Sciatic nerve (tissue), 2 donors: ENCODE results near the gene TMEM220. TPM values are rescaled to one million over a fixed set of nuclear protein-coding genes. Genes with fewer than 3 reads are reported as not detected.

Experiments used
- ATAC-seq: fragments of 200-7000 bp; cut with Tn5 transposase; one replicate; pipeline ENCODE4 v1.9.1; 2020; ENCODE audit warnings: mild to moderate bottlenecking, moderate library complexity
- DNase-seq: peaks from one replicate; pipeline ENCODE4 v3.0.0-alpha.2; 2020; ENCODE audit warnings: low spot score
- intact Hi-C: fragments of 100-400 bp; cut with DNase I; formaldehyde crosslinking; loops from one replicate; pipeline ENCODE4 v1.14.2; 2022
- total RNA-seq: library from RNA; stranded (reverse); fragmentation: NEBNext Ultra II Directional; extraction: Animal tissue kit (Norgen Biotek cat#: 25700); gene quantifications from one replicate; pipeline ENCODE4 v1.2.1, GENCODE V29; 2021
- donor health status: DM: no; HTN: no; CAD: no.
- donor health status: DM: no; HTN: no; CAD: no.

The TMEM220 gene
- total RNA-seq, 1 donor from 2014 or later: 10.3 TPM

DNA sequence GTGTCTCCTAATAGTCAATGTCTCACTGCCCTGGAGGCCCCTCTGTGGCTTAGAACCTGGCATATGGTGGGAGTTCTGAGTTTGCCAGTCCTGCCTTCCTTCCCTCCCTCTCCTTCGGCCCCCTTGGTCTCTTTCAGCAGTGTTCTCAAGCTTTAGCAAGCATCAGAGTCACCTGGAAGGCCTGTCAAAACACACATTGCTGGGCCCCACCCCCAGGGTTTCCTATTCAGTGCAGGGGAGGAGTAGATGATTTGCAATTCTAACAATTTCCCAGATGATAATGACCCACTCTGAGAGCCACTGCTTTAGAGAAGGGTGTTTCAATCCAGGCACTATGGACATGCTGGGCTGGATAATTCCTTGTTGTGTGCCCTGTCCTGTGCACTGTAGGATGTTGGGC is 26.4 kb upstream of the TMEM220 start:
- intact Hi-C loops: no loop called here
- no peak for ATAC-seq
- no peak for DNase-seq

DNA sequence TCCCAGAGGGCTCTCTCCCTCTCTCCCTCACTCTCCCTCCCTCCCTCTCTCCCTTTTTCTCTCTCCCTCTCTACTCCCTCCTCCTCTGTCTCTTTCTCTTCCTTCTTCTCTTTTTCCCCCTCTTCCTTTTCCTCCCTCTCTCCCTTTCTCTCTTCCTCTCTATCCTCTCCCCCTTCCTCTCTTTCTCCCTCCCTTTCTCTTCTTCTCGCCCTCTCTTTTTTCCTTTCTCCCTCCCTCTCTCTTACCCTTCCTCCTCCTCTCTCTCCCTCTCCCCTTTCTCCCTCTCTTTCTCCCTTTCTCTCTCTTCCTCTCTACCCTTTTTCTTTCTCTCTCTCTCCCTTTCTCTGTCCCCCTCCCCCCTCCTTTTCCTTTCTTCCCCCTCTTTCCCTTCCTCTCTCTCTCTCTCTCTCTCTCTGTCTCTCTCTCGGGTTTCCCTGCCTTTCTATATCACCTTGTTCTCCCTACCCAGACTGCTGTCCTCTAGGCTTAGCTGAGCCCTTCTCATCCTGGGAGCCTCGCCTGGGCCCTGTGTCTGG is 25.8 kb upstream of the TMEM220 start:
- intact Hi-C loops: no loop called here
- DNase-seq (no peak), ATAC-seq (no peak)

GRCh38 chr17:10754861-10755591 is 25.2 kb upstream of the TMEM220 start:
- ATAC-seq (no peak), DNase-seq (no peak)
- intact Hi-C loops: no loop called here

GRCh38 chr17:10754109-10754508 is 24.3 kb upstream of the TMEM220 start:
- intact Hi-C loops: no loop called here
- ATAC-seq (no peak), DNase-seq (no peak)

DNA sequence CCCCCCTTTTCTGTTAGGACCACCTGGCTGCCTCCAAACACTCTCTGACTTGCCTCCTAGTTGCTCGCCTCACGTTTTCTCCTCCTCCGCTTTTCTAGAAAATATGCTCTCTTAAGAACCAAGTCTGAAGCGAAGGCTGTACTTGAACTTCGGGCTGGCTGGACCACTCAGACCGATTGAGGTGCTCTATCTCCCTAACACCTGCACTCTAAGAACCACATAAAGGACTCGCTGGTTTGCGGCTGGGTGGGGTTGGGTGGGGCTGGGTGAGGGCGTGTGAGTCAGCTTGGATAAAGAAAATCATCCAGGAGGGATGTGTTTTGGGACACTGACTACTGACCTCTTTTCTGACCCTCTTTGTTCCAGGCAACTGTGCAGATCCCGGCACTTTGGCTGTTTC is 22.9 kb upstream of the TMEM220 start:
- intact Hi-C loops: no loop called here
- ATAC-seq: no peak
- no peak for DNase-seq

DNA sequence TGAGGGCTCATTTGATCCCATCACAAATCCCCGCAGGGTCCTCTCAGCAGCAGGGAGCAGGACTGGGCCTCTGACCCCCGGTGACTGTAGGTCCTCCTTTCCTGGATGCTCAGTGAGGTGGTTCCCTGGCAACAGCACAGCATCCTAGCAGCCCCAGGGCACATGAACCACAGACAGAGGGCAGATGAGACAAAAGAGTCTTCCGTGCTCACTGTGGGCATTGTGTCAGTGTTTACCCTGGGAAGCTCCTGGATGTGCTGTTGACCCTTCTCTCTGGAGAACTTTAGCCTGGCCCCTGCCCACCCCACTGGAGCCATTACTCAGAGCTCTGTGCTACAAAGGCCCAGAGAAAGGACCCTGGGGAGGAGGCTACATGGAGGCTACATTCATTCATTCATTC is 21.7 kb upstream of the TMEM220 start:
- ATAC-seq: no peak
- intact Hi-C loops: no loop called here
- no peak for DNase-seq

DNA sequence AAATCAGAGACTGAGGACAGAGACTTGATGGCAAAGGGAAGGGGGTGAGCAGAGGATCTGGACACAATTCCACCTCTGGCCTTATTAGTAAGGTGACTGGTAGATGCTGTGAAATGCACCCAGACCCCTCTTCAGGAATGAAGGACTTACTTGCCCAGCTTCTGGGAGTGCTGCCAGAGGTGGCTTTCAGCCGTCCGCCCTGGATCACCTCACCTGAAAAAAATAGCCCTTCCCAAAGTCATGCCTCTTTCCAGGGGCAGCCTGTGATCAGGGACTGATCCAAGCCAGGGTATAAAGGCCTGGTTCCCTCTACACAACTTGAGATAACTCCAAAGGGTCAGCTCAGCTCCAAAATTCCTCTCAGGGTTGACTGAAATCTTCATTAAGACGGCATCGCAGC is 20.4 kb upstream of the TMEM220 start:
- intact Hi-C loops: no loop called here
- no peak for ATAC-seq
- DNase-seq: no peak

DNA sequence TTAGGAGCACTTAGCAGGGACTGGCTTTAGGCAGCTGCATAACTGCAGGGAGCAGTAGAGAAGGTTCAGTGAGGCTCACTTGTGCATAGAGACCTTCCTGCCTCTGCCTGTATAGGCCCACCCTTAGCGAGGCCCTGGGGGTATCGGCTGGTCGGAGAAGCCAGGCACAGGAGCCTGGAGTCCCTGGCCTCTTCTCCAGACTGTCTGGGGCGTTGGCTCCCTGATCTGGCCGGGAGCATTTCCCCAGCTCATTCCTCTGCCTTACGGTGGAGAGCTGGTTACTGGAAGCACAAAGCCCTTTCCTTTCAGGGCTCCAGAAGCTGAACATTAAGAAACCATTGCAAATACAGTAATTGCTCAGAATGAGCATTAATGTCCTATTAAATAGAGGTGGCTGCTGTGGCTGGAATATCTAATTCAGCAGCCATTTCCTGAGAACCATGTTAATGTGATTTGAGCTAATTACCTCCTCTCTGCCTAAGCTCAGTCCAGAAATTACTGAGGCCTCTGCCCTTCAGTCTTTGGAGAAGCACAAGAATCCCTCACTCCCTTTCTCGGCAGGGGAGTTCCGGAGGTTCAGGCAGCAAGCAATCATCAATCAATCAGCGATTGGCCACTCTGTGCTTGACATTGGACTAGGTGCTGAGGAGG is 18.8 kb upstream of the TMEM220 start:
- ATAC-seq (no peak), DNase-seq (no peak)
- intact Hi-C loops: loop anchor here (5.0 kb wide), 1 partner anchor 94 kb away; no protein-coding TSS in a partner anchor

DNA sequence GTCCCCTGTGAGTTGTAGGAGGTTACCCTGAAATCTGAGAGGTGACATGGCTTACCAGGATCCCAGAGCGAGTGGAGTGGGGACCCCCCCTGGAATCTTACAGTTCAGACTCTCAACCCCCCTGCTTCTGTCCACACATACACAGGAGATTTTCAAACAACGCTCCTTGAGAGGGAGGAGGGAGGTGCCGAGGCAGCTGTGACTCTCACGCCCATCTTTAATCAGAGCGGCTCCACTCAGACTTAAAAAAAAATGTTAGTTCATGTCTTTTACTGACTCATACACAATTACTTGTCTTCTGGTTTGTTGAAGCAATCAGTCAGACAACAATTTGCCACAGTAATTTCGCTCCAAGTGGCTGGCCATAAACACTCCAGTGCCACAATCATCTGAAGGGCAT is 15.4 kb upstream of the TMEM220 start:
- DNase-seq (no peak), ATAC-seq (peak; percentile 12)
- intact Hi-C loops: loop anchor here (5.0 kb wide), 1 partner anchor 97 kb away; no protein-coding TSS in a partner anchor

DNA sequence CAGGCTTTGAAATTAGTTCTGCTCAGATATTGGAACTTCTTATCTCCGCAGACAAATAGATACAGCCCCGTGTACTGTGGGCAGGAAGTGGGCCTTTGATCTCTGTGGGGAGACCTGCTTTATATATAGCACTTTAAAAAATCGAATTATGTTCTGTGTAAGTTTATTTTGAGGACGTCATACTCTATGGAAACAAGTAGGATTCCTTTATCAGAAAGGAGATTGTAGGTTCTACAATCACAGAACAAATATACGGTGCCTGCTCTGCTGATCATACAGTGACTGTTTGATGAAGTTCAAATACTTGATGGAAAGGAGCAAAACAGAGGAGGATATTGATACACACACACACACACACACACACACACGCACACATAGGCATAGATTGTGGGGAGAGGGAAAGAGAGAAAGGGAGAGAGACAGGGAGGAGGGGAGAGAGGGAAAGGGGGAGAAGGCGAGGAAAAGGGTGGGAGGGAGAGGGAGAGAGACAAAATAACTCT is 14.7 kb upstream of the TMEM220 start:
- intact Hi-C loops: no loop called here
- DNase-seq (no peak), ATAC-seq (no peak)

- ATAC-seq (peak; percentile 91), DNase-seq (no peak)
- intact Hi-C loops: no loop called here
These were observed 13.6 kb upstream of the TMEM220 start for GRCh38 chr17:10743316-10744009.

GRCh38 chr17:10742431-10742830 is 12.6 kb upstream of the TMEM220 start:
- intact Hi-C loops: no loop called here
- DNase-seq (no peak), ATAC-seq (no peak)

DNA sequence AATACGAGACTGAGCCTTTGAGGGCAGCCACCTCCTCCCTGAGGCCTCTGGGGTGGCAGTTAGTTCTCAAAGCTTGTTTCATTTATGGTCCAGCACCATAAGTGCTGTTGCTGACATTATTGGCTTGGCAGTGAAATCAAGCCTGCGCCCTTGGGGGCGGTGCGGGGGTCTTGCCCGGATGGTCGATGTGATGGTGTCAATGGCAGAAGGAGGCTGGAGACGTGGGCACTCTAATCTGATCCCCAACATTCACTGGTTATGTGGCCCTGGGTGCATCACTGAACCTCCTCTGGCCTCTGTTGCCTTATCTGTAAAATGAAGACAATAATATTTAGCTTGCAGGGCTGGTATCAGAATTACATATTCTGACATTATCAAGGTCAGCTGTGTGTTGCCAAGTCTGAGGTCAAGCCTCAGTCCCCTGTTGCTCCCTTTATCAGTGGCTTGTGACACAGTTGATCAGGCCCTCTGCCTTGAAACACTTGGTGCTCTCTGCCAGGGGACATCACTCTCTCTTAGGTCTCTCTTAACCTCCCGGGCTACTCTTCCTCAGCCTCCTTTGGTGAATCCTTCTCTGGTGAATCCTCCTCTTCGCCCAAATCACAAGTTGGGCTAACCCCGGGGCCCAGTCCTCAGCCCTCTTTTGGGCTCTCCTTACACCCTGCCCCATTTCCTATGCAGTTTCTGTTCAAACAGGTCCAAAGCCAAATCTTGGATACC is 11.8 kb upstream of the TMEM220 start:
- intact Hi-C loops: no loop called here

DNA sequence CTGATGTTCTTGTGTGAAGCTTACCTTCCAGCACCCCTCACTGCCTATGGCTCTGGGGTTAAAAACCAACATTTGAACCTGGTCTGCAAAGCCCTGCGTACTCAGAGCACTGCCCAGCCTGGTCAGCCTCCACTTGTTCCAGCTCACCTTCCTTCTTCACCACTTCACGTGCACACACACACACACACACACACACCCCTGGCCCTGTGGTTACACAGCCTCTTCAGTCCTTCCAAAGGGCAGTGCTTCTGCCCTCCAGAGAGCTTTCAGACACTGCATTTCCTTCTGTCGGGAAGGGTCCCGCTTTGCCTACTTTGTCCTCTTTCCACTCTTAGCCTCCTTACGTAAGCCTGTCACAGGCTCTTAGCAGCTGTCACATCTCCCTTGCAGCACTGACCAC is 9.6 kb upstream of the TMEM220 start:
- DNase-seq (no peak), ATAC-seq (no peak)
- intact Hi-C loops: loop anchor here (5.0 kb wide), 1 partner anchor 108 kb away; no protein-coding TSS in a partner anchor

More for the DNA sequence above, 11.8 kb upstream of the TMEM220 start:
- DNase-seq: no peak
- ATAC-seq: no peak

DNA sequence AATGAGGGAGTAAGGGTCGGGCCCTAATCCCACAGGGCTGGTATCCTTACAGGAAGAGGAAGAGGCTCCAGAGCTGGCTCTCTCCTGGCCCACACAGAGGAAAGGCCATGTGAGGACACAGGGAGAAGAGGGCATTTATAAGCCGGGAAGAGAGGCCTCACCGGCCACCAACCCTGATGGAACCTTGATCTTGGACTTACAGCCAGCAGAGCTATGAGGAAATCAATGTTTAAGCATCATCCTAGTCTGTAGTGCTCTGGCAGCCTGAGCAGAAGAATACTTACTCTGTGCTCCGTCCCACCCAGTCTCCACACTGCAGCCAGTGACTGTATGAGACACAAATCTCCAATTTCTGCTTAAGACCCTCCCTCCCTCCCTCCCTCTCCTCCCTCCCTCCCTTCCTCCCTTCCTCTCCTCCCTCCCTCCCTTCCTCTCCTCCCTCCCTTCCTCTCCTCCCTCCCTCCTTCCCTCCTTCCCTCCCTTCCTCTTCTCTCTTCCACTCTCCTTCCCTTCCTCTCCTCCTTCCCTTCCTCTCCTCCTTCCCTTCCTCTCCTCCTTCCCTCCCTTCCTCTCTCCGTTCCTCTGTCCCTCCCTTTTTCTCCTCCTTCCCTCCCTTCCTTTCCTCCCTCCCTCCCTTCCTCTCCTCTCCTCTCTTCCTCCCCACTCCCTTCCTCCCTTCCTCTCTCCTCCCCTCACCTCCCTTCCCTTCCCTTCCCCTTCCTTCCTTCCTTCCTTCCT is 8.9 kb upstream of the TMEM220 start:
- ATAC-seq (peak; percentile 43), DNase-seq (no peak)
- intact Hi-C loops: loop anchor here (5.0 kb wide), 1 partner anchor 109 kb away; no protein-coding TSS in a partner anchor

GRCh38 chr17:10737736-10738135 is 7.9 kb upstream of the TMEM220 start:
- DNase-seq: no peak
- intact Hi-C loops: loop anchor here (5.0 kb wide), 1 partner anchor 110 kb away; no protein-coding TSS in a partner anchor
- ATAC-seq: no peak

DNA sequence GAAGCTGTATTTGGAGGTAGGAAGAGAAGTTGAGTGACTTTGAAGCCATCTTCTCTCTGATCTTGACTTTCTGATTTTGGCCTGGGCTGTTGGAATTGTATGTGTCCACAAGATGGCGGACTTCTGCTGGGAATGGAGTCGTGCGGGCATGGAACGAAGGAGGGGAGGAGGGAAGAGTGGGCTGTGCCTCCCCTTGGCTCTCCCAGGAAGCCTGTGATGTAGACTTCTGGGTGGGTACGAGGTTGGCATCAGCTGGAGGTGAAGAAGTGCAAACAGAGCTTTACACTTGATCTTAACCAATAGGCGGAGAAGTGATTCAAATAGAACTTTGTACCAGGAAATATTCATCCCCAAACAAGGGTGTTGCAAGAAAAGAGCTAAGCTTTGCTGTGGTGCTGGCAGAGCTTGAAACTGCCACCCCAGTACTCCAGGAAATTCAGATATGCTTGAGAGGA is 7.4 kb upstream of the TMEM220 start:
- ATAC-seq (peak; percentile 89), DNase-seq (peak; percentile 77)

GRCh38 chr17:10735821-10736220 is 6.0 kb upstream of the TMEM220 start:
- ATAC-seq (no peak), DNase-seq (no peak)
- intact Hi-C loops: loop anchor here (5.0 kb wide), 1 partner anchor 111 kb away; no protein-coding TSS in a partner anchor

More for the DNA sequence above, 7.4 kb upstream of the TMEM220 start:
- intact Hi-C loops: loop anchor here (5.0 kb wide), 1 partner anchor 110 kb away; no protein-coding TSS in a partner anchor
